ENCODE data around the gene PACSIN2. TPM values are rescaled to one million over a fixed set of nuclear protein-coding genes. Genes with fewer than 3 reads are reported as not detected.

PACSIN2 gene
- total and polyA plus RNA-seq, 2 experiments from 2014 or later = 23.5 to 57.3 TPM

GRCh38 chr22:42984397-42984796, 30.6 kb downstream of the PACSIN2 start (continued):
- TF ChIP-seq, protein P1, sequence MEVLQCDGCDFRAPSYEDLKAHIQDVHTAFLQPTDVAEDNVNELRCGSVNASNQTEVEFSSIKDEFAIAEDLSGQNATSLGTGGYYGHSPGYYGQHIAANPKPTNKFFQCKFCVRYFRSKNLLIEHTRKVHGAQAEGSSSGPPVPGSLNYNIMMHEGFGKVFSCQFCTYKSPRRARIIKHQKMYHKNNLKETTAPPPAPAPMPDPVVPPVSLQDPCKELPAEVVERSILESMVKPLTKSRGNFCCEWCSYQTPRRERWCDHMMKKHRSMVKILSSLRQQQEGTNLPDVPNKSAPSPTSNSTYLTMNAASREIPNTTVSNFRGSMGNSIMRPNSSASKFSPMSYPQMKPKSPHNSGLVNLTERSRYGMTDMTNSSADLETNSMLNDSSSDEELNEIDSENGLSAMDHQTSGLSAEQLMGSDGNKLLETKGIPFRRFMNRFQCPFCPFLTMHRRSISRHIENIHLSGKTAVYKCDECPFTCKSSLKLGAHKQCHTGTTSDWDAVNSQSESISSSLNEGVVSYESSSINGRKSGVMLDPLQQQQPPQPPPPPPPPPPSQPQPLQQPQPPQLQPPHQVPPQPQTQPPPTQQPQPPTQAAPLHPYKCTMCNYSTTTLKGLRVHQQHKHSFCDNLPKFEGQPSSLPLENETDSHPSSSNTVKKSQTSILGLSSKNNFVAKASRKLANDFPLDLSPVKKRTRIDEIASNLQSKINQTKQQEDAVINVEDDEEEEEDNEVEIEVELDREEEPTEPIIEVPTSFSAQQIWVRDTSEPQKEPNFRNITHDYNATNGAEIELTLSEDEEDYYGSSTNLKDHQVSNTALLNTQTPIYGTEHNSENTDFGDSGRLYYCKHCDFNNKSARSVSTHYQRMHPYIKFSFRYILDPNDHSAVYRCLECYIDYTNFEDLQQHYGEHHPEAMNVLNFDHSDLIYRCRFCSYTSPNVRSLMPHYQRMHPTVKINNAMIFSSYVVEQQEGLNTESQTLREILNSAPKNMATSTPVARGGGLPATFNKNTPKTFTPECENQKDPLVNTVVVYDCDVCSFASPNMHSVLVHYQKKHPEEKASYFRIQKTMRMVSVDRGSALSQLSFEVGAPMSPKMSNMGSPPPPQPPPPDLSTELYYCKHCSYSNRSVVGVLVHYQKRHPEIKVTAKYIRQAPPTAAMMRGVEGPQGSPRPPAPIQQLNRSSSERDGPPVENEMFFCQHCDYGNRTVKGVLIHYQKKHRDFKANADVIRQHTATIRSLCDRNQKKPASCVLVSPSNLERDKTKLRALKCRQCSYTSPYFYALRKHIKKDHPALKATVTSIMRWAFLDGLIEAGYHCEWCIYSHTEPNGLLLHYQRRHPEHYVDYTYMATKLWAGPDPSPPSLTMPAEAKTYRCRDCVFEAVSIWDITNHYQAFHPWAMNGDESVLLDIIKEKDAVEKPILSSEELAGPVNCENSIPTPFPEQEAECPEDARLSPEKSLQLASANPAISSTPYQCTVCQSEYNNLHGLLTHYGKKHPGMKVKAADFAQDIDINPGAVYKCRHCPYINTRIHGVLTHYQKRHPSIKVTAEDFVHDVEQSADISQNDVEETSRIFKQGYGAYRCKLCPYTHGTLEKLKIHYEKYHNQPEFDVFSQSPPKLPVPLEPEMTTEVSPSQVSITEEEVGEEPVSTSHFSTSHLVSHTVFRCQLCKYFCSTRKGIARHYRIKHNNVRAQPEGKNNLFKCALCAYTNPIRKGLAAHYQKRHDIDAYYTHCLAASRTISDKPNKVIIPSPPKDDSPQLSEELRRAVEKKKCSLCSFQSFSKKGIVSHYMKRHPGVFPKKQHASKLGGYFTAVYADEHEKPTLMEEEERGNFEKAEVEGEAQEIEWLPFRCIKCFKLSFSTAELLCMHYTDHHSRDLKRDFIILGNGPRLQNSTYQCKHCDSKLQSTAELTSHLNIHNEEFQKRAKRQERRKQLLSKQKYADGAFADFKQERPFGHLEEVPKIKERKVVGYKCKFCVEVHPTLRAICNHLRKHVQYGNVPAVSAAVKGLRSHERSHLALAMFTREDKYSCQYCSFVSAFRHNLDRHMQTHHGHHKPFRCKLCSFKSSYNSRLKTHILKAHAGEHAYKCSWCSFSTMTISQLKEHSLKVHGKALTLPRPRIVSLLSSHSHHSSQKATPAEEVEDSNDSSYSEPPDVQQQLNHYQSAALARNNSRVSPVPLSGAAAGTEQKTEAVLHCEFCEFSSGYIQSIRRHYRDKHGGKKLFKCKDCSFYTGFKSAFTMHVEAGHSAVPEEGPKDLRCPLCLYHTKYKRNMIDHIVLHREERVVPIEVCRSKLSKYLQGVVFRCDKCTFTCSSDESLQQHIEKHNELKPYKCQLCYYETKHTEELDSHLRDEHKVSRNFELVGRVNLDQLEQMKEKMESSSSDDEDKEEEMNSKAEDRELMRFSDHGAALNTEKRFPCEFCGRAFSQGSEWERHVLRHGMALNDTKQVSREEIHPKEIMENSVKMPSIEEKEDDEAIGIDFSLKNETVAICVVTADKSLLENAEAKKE (CRISPR knock-in tag; IDR thresholded peaks at IDR 0.05) = no peak
- no peak for TF ChIP-seq EZH2phosphoT487 (IDR thresholded peaks at IDR 0.05; ENCODE audit: unreplicated experiment)
- no peak for TF ChIP-seq STAT1 (IDR thresholded peaks at IDR 0.05; ENCODE audit: unreplicated experiment)
- TF ChIP-seq ZNF114 (CRISPR knock-in tag; IDR thresholded peaks at IDR 0.05) = no peak
- TF ChIP-seq REST (IDR thresholded peaks at IDR 0.05; ENCODE audit: unreplicated experiment) = no peak
- TF ChIP-seq ZNF331 (CRISPR knock-in tag; IDR thresholded peaks at IDR 0.05; ENCODE audit: low read depth) = no peak

- peaks cover 77% of the 10 kb centered on the region for H3K79me2 ChIP-seq (replicated peaks; ENCODE audit: insufficient read depth)
- ATAC-seq = no peak
- peaks cover 25% of the 10 kb centered on the region for H4K20me1 ChIP-seq (replicated peaks; ENCODE audit: insufficient read depth)
- TF ChIP-seq CREB1 (CRISPR knock-in tag; IDR thresholded peaks at IDR 0.05; ENCODE audit: low read depth) (no peak), ETS1 (IDR thresholded peaks at IDR 0.05) (no peak), NANOG (IDR thresholded peaks at IDR 0.05; ENCODE audit: borderline replicate concordance) (no peak), CTCF (conservative IDR thresholded peaks at IDR 0.05; ENCODE audit: low read depth in 2 of 2) (no peak), ZNF114 (CRISPR knock-in tag; IDR thresholded peaks at IDR 0.05) (no peak), EZH2 (IDR thresholded peaks at IDR 0.05; ENCODE audit: low read depth, unreplicated experiment) (no peak), JUNB (IDR thresholded peaks at IDR 0.05; ENCODE audit: unreplicated experiment) (no peak), POLR2AphosphoS5 (IDR thresholded peaks at IDR 0.05; ENCODE audit: low read depth) (no peak), EZH2phosphoT487 (IDR thresholded peaks at IDR 0.05; ENCODE audit: unreplicated experiment) (no peak), ZNF331 (CRISPR knock-in tag; IDR thresholded peaks at IDR 0.05; ENCODE audit: low read depth) (no peak), STAT1 (IDR thresholded peaks at IDR 0.05; ENCODE audit: unreplicated experiment) (no peak)
Observed at GRCh38 chr22:42983470-42983869, 31.5 kb downstream of the PACSIN2 start.

More at GRCh38 chr22:42983470-42983869, 31.5 kb downstream of the PACSIN2 start:
- H3K4me2 ChIP-seq = no peak overlapping the region
- H2AFZ ChIP-seq = no peak overlapping the region
- no peaks in the 10 kb centered on the region for H3K9me2 ChIP-seq (ENCODE audit: insufficient read depth)
- peaks cover 19% of the 10 kb centered on the region for H3K36me3 Mint-ChIP-seq (ENCODE audit: low read depth)
- no peaks in the 10 kb centered on the region for H3K27me3 Mint-ChIP-seq (ENCODE audit: insufficient read depth, low read depth, poor library complexity)
- no peak overlapping the region for H3K4me3 ChIP-seq
- no peaks in the 10 kb centered on the region for H3K27me3 ChIP-seq (ENCODE audit: insufficient read depth)
- H3K4me3 Mint-ChIP-seq = no peak overlapping the region
- H3K27ac ChIP-seq (ENCODE audit: low read depth) = no peak overlapping the region
- no peak overlapping the region for H3K27ac Mint-ChIP-seq
- H3K4me1 ChIP-seq (ENCODE audit: insufficient read depth) = peaks cover 37% of the 10 kb centered on the region
- peaks cover 37% of the 10 kb centered on the region for H3K4me1 Mint-ChIP-seq
- H3F3A ChIP-seq (replicated peaks; ENCODE audit: low read depth) = 0 out of 2 replicates have a peak, but pooled peaks cover 5% of the 10 kb centered on the region
- no peaks in the 10 kb centered on the region for H3K36me3 ChIP-seq (ENCODE audit: insufficient read depth)
- no peak for DNase-seq (ENCODE audit: low spot score)
- H3K9me3 Mint-ChIP-seq = peaks cover 20% of the 10 kb centered on the region; the same call in 2 of the 3 replicates

All from GM23338 (cell line).